ENCODE results near the gene FAM222A.

The FAM222A gene

GRCh38 chr12:109744026-109744425 is 30.4 kb downstream of the FAM222A start:
- no peak overlapping the region for H2AFZ ChIP-seq (ENCODE audit: low read length)

GRCh38 chr12:109744986-109745942 is 31.6 kb downstream of the FAM222A start:
- Histone ChIP-seq H3F3A (ENCODE audit: insufficient read depth, low read length) (no peaks in the 10 kb centered on the region), H3K4me3 (ENCODE audit: low read length) (no peak overlapping the region), H3K9me2 (replicated peaks; ENCODE audit: insufficient read depth, low read length) (no peaks in the 10 kb centered on the region), H3K27ac (ENCODE audit: low read length) (no peak overlapping the region), H4K20me1 (ENCODE audit: insufficient read depth, low read length) (no peaks in the 10 kb centered on the region), H3K27me3 (replicated peaks; ENCODE audit: insufficient read depth, low read length) (no peaks in the 10 kb centered on the region), H3K36me3 (replicated peaks; ENCODE audit: insufficient read depth, low read length) (no peaks in the 10 kb centered on the region), H3K4me2 (ENCODE audit: low read depth, low read length) (no peak overlapping the region), H3K4me1 (ENCODE audit: low read length) (no peaks in the 10 kb centered on the region), H2AFZ (ENCODE audit: low read length) (no peak overlapping the region), H3K79me2 (ENCODE audit: low read length) (no peaks in the 10 kb centered on the region), H3K9ac (ENCODE audit: low read length) (no peak overlapping the region), H3K9me3 (replicated peaks; ENCODE audit: insufficient read depth, low read length) (no peaks in the 10 kb centered on the region)
- DNase-seq: no peak
- TF ChIP-seq EZH2 (optimal IDR thresholded peaks at IDR 0.05; ENCODE audit: low read depth, low read length) (no peak), CTCF (IDR thresholded peaks at IDR 0.05; ENCODE audit: low read length) (no peak), EZH2phosphoT487 (IDR thresholded peaks at IDR 0.05; ENCODE audit: low read length) (no peak)

More at GRCh38 chr12:109744026-109744425, 30.4 kb downstream of the FAM222A start:
- Histone ChIP-seq H3K79me2 (ENCODE audit: low read length) (no peaks in the 10 kb centered on the region), H4K20me1 (ENCODE audit: insufficient read depth, low read length) (no peaks in the 10 kb centered on the region), H3K4me2 (ENCODE audit: low read depth, low read length) (no peak overlapping the region), H3K36me3 (replicated peaks; ENCODE audit: insufficient read depth, low read length) (no peaks in the 10 kb centered on the region), H3F3A (ENCODE audit: insufficient read depth, low read length) (no peaks in the 10 kb centered on the region), H3K4me3 (ENCODE audit: low read length) (no peak overlapping the region), H3K27me3 (replicated peaks; ENCODE audit: insufficient read depth, low read length) (no peaks in the 10 kb centered on the region), H3K27ac (ENCODE audit: low read length) (no peak overlapping the region), H3K9me2 (replicated peaks; ENCODE audit: insufficient read depth, low read length) (no peaks in the 10 kb centered on the region), H3K9me3 (replicated peaks; ENCODE audit: insufficient read depth, low read length) (no peaks in the 10 kb centered on the region), H3K9ac (ENCODE audit: low read length) (no peak overlapping the region), H3K4me1 (ENCODE audit: low read length) (no peaks in the 10 kb centered on the region)
- TF ChIP-seq EZH2phosphoT487 (IDR thresholded peaks at IDR 0.05; ENCODE audit: low read length) (no peak), CTCF (IDR thresholded peaks at IDR 0.05; ENCODE audit: low read length) (no peak), EZH2 (optimal IDR thresholded peaks at IDR 0.05; ENCODE audit: low read depth, low read length) (no peak)
- DNase-seq: no peak

GRCh38 chr12:109752117-109753053 is 38.8 kb downstream of the FAM222A start:
- Histone ChIP-seq H2AFZ (ENCODE audit: low read length) (no peak overlapping the region), H3K79me2 (ENCODE audit: low read length) (no peaks in the 10 kb centered on the region), H3K4me3 (ENCODE audit: low read length) (no peak overlapping the region), H3K4me1 (ENCODE audit: low read length) (no peaks in the 10 kb centered on the region), H3K36me3 (replicated peaks; ENCODE audit: insufficient read depth, low read length) (no peaks in the 10 kb centered on the region), H3K9me2 (replicated peaks; ENCODE audit: insufficient read depth, low read length) (no peaks in the 10 kb centered on the region), H3K9me3 (replicated peaks; ENCODE audit: insufficient read depth, low read length) (no peaks in the 10 kb centered on the region), H3K4me2 (ENCODE audit: low read depth, low read length) (no peak overlapping the region), H3K9ac (ENCODE audit: low read length) (no peak overlapping the region), H3F3A (ENCODE audit: insufficient read depth, low read length) (no peaks in the 10 kb centered on the region), H4K20me1 (ENCODE audit: insufficient read depth, low read length) (no peaks in the 10 kb centered on the region), H3K27ac (ENCODE audit: low read length) (no peak overlapping the region), H3K27me3 (replicated peaks; ENCODE audit: insufficient read depth, low read length) (no peaks in the 10 kb centered on the region)
- DNase-seq: no peak
- no peak for TF ChIP-seq EZH2 (optimal IDR thresholded peaks at IDR 0.05; ENCODE audit: low read depth, low read length)
- no peak for TF ChIP-seq EZH2phosphoT487 (IDR thresholded peaks at IDR 0.05; ENCODE audit: low read length)
- TF ChIP-seq CTCF (IDR thresholded peaks at IDR 0.05; ENCODE audit: low read length): no peak

All from MM.1S (cell line).